DMS 273 (cell line): Measurements from ENCODE around the gene WIPF3.
A peak's percentile ranks its signal among the peaks of the same experiment; 100 is the strongest.

Experiments used
- DNase-seq: peaks from one replicate; lab custom pipeline; 2025; ENCODE audit not compliant: unreplicated experiment; lab: John Stamatoyannopoulos, UW

The WIPF3 gene, protein sequence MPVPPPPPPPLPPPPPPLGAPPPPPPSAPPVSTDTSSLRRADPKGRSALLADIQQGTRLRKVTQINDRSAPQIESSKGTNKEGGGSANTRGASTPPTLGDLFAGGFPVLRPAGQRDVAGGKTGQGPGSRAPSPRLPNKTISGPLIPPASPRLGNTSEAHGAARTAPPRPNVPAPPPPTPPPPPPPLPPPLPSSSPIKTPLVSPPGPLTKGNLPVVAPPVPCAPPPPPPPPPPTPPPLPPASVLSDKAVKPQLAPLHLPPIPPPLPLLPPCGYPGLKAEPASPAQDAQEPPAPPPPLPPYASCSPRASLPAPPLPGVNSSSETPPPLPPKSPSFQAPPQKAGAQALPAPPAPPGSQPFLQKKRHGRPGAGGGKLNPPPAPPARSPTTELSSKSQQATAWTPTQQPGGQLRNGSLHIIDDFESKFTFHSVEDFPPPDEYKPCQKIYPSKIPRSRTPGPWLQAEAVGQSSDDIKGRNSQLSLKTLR

DNA sequence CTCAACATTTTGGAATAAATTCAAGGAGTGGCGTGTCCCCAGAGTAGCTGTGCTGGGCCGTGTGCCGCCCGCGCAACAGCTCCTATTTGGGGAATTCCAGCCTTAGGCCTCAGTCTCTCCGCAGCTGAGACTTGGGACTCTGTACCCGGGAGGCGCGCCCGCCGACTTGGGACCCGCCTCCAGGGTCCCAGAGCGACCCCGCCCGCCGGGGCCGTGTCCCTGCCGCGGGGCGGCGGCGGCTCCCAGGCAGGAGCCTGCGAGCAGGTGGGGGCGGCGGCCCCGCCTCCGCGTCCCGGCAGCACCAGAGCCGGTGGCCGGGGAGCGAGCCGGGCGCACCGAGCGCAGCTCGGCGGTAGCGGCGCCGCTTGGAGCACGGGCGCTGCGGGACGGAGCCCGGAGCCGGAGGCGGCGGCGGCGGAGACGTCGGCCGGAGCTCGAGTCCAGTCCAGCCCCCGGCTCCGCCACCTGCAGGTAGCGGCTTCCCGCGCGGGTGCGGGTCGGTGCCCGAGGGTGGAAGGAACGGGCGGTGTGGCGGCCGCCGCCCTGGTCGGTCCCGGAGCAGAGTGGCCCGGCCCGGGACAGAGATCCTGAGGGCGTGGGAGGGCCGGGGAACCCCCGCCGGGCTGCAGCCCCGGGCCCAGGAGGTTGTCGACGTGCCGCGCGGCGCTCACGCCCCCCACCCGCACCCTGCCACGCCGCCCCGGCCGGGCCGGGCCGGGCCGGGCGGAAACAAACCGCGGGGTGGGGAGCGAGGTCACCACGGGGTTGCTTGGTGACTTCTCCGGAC lies at the start of gene WIPF3:
TSS of gene WIPF3 (plus strand) at position 301 of the 787 bp plus-strand sequence. CDS start 28,217 bp downstream, outside the sequence.
- DNase-seq = peak; percentile 88

DNA sequence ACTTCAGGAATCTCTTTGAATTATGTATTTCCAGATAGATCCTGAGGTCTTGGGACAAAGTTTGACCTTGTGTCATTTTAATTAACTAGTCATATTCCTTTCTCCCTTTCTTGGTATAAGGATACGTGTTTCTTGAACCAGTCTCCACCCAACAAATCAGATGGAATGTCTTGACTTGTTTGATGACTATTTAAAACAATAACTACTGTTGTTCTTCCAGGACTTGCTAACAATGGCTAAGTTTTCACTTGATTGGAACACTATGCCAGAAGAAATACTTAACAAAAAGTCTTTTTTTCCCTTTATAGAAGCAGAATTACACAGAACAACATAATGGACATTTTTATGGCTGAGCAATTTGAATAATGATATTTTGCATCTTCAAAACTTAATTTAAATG lies 43.0 kb upstream of the WIPF3 start:
- DNase-seq = no peak

DNA sequence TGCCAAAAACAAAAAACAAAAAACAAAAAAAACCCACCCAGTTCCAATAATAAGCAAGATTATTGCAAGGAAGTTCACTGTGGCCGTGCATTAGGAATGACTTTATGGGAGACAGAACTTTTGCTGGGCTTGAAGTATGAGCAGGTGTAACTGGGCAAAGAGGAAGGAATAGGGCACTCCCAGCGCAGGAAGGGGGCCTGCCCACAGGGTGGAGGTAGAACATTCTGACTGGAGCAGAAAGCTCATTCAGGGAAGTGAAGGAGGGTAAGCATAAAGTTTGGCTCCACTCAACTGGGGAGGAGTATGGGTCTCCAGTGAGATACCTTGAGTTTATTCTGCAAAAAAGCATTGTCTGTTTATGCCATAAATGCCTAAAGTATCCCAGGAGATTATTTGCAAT lies 42.1 kb upstream of the WIPF3 start:
- DNase-seq = peak; percentile 73

DNA sequence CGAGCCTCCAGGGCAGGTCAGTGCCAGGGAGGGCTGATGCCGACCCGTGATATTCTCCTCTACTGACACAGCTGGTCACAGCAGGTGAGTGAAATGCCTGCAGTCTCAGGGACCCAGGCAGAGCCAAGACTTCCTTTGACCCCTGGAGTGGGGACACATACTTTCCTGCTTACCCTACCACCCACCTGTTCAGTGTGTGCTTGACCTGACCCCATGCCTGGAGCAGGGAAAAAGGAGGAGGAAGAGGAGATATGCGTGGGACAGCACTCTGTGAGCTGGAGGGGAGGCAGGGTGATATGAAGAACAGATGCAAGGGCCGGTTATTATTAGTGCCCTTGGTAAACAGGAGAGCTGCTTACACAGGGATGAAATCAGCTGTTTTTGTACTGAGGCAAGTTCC lies 40.8 kb upstream of the WIPF3 start:
- DNase-seq = no peak

DNA sequence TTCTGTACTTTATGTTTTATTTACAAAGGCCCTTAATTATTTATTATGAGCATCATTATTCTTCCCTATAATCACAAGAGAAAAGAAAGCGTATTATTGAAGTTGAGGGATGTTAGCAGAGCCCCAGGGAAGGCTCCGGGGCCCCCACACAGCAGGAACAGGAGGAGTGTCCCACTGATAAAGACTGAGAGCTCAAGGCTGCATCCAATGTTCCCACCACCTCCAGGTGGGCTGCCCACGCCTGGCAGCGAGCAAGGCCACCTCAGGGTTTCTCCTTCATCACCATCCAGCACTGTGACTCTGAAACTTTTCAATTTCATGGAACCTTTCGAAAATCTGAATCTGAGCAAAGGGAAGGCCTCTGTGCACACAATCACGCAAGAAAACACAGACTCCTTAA lies 35.9 kb upstream of the WIPF3 start:
- DNase-seq = no peak

DNA sequence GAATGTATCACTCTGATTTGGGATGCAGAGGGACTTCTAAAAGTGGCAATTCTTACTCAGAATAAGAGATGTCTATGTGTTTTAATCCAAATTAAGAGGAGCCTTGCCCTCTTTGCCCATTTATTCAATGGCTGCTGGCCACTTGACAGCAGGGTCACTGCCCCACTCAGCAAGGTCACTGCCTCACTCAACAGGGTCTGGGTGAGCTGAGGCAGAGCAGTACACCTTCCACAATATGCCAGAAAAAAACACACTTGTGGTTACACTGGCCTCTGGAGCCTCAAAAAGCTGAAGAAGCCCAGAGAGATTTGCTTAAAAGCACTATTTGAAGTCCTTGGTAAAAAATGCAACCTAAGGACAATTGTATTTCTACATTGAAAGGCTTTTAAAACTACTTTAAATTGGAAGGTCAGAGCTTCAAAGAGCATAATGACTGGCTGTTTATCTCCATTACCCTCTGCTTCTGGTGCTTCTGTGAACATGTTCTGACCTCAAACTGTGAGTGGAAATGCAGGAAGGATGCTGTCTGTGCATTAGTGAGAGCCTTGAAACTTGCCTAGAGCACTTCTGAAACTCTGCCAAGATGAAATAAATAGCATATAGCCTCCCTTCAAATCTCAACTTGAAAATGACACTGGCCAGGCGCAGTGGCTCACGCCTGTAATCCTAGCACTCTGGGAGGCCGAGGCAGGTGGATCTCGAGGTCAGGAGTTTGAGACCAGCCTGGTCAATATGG lies 35.1 kb upstream of the WIPF3 start:
- DNase-seq = no peak

DNA sequence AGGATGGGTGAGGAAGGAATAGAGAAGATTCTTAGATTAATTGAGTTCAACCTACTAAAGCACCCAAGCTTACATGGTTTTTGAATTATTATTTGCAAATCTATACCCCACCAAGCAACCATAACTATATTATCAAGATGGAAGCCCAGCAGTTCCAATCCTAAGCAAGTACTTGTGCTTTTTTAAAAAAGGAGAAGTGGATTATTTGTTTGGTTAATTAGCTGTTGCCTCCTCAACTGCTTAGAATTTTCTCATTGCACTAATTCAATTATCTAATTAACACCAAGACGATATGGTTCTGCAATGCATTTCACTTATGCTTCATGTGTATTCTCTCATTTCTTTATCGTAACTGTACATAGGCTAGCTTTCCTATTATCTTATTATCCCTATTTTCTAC lies 27.3 kb upstream of the WIPF3 start:
- DNase-seq = no peak

DNA sequence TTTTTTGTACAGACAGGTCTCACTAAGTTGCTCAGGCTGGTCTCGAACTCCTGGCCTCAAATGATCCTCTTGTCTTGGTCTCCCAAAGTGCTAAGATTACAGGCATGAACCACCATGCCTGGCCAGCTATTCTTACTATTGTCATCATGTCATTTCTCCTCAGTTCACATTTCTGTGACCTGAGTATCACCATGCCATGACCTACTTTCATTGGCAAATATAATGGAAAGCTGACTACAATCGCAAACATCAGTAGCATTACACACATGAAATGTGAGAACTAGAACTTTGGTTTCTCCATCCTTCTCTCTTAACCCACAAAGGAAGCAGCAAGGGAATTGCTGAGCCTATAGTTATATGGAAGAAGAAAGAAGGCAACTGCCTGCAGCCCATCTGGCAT lies 26.0 kb upstream of the WIPF3 start:
- DNase-seq = peak; percentile 27

DNA sequence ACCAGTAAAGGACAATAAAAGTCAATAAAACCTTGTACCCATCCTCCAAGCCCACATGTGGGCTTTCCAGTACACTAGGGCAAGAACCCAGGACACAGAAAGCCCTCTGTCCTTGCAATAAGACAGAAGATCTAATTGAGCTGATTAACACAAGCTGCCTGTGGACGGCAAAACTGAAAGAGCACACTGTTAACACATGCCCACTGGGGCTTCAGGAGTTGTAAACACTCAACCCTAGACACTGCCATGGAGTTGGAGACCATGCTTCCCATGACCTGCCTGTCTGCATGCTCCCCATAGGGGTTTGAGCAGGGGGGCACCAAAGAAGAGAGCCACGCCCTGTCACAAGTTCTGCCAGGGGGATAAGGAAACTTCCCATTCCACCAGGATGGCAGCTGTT lies 22.6 kb upstream of the WIPF3 start:
- no peak for DNase-seq

DNA sequence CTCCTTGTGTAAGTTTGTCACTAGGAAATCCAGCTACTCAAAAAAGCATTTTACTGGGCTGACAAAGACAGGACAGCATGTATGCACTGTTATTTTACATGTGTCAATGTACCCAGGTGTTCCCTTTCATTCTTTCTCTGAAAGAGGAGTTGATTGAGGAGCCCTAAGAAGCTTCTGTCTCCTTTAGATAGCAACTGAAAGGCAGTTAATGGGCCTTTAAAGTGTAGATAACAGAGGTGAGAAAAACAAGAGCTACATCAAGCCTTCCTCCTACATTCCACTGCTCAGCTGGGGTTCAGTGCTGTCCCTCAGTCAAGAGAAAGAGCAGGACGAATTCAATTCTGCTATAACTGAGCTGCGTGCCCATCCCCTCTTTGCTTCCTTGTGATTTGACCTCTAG lies 12.8 kb upstream of the WIPF3 start:
- no peak for DNase-seq

DNA sequence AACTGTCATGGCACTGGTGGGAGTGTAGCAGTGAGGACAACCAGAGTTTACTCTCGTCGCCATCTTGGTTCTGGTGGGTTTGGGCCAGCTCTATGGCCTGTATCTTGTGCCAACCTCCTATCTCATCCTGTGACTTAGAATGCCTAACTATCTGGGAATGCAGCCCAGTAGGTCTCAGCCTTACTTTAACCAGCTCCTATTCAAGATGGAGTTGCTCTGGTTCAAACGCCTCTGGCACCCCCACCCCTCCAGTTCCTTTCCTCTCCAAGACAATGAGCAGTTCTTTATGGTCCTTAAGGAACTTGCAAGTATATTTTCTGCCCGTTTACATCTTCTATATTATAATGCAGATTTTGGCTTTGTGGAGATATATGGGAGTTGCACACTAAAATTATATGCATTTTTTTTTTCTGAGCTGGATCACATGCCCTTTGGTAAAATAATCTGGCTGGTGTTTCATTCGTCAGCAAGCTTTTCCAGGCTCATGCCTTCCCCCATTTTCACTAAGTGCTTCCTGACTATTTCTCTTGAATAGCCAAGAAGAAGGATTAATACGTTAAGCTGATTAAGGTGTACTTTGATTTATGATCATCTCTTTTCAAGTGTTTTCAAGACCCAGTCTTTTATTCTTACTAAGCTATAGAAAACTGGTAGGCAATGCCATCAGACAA lies 11.2 kb upstream of the WIPF3 start:
- DNase-seq = no peak

DNA sequence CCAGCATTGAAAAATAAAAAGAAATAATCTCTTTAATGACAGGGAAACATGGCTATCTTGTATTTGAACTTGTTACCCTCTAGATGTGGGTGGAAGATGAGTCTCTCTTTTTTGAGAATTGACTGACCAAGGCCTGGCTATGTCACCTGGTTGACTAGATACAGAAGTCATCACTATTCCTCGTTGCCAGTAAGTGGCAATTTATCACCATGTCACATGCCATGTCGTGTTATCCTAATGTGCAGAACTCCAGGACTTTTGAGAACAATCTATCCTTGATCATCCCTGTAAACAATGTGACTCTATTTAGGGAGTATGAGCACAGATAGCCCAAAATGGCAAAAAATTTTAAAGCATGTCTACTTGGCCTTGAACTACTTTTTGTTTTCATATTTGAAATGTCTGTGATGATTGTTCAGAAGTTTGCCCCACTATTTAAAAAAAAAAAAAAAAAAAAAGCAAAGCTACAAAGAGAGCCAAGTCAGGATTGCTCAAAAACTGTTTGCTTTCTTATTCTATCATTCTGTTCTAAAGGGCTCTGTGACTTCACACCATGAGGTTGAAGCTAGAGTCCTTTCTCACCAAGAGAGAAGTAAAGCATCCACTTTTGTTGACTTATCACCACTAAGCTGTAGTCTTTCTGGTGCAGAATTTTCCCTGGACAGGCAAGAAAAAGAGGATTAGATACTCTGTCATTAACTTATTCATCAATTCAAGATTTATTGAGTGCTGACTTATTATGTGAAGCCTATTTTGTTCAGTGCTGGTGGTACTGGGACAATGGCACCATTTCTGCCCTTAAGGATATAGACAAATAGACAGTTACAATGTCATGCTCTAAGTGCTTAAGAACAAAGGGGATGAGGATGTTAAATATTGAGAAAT lies 10.4 kb upstream of the WIPF3 start:
- no peak for DNase-seq

DNA sequence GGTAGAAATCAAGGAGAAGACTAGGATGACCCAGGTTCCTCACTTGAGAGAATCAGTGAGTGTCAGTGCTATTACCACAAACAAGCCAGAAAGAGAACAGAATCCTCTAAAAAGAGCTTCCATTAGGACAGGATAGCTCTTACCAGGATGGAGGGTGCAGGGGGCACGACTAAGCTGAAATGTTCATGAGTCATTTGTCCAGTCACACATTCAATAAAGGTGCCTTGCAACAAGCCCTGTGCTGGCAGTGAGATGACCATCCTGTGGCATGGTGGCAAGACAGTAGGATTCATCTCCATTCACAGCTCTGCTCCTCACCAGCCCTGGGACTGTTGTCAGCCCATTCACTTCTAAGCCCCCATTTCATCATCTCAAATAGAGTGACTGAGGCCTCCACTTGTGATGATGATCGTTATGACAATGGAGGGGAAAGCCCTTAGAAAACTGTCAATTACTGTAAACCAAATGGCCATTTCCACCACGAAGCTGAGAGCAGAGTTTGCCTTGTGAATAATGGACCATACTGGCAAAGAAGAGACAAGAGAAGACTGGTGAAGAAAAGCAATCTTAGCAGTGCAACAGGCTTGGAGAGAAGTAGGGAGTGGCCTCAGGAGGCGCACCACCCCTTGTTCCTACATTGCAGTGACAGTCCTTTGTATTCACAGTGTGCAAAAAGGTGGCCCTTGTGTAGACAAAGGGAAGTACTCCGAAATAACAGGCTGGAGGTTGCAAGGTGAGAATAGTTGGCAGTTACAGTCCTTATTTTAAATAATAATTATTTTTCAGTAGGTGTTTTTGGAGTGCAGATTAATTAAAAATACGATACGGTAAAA lies 9.0 kb upstream of the WIPF3 start:
- no peak for DNase-seq

DNA sequence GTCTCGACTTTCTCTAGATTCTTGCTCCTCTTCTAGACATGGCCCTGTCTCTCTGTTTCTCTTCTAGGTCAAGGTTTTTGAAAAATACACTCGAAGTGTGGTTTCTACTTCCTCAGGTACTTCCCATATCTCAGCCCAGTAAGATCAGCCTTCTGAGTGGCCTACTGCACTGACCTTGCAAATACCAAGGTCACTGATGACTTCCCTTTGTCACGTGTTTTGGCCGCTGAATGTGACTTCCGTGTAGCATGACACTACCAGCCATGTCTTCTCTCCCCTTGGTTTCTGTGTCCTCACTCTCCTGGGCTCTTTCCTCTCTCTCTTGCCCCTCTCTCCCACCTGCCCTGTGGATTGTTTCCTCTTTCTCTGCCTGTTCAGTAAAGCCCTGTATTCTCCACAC lies 7.9 kb upstream of the WIPF3 start:
- no peak for DNase-seq

DNA sequence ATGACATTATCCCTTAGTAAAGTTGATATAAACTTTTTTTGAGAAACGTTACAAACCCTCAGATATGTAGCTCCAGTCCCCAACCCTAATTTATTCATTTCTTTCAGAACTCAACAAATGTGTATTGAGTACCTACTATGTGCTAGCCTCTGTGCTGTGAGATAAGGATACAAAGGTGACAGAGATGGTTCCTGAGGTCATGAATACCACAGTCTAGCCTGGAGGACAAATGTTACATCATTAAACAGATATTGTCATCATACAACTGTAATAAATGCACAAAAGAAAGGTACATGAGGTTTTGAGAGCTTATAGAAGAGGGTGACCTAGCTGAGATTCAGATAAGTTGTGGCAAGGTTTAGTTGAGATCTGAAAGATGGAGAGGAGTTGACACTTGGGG lies 4.4 kb upstream of the WIPF3 start:
- no peak for DNase-seq

DNA sequence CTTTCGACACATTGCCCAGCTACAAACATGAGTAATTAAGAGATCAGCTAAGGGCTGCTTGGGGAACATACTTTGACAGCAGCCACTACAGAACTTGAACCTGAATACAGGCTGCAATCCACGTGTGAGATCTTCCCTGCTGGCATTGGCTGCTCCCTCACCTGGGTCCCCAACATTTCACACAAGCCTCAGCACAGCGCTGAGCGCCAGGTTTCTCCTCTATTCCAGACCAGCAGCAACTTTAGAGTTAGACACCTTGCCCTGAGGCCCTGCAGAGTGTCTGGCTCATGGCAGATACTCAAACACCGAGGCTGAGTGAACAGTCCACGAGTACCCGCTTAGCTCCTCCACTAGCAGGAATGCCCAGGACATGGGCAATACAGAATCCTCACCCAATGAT lies 1.3 kb upstream of the WIPF3 start:
- no peak for DNase-seq

DNA sequence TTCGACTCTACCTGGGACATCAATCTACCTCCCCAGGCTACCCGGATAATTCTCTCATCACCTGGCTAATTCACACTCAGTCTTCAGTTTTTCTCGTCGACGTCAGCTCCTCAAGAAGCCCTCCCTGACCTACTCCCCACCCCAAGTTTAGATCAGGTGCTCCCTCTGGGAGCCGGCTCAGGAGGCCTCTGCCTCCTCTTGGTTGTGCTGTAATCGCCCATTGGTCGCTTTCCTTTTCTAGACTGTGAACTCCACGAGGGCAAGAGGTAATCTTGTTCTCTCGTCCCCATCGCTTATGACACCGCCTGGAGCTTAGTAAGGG lies 461 bp upstream of the WIPF3 start:
- no peak for DNase-seq

DNA sequence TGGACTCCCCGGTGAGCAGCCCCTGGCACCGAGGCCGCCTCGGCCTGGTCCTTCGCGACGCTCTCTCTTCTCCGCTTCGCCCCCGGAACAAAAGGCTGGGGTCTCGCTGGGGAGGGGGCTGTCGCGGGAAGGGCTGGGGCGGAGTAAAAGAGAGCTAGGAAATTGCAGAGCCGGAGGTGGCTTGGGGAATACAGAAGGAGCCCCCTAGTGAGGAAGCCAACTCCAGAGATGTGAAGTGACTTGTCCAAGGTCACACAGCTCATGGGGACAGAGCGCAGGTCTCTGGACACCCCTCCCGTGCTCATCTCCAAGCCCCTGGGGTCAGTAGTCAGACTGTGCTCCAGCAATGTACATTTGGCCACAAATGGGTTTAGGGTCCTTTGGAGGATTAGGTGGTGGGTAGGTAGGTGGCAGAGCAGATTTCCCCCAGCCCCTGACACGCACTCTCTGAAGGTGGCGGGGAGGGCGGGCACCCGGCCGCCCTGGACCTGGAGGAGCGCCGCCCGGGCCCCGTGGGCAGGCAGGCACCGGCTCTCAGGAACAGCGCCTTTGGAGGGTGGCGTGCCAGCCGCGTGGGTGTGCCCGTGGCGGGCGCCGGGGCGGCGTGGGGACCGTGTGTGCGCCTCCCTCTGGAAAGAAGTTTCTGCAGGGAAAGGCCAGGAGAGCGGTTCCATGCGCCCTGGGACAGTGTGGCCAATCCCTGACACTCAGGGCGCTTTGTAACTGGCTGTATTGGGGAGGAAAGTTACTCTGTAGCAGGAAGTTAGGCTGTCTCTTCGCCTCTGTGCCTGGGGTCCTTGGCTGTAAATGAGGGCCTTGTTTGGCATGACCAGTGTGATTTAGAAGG lies 910 bp downstream of the WIPF3 start:
- DNase-seq = no peak
